Kidney (tissue), 14 donors: ENCODE measurements around the gene HIVEP3. TPM values are rescaled to one million over a fixed set of nuclear protein-coding genes. Genes with fewer than 3 reads are reported as not detected.

Experiments
- DNase-seq, 5 donors: peaks; one replicate each; pipeline ENCODE4 v3.0.0-alpha.2; 2013 to 2020
- FAIRE-seq: peaks from 2 replicates; lab custom pipeline; 2012; peaks lifted over from hg19 to GRCh38; lab: Jason Lieb, UNC
- H3K27ac ChIP-seq, 2 donors: one replicate each; pipeline ENCODE4 v1.7.0; 2013; ENCODE audit warnings: low read depth in 2 of 2, low read length in 2 of 2, inconsistent platforms in 1 of 2
- H3K27me3 ChIP-seq: one replicate; pipeline ENCODE4 v1.7.1; 2013; ENCODE audit warnings: low read length, inconsistent platforms; ENCODE audit not compliant: control insufficient read depth, insufficient read depth
- H3K36me3 ChIP-seq, 3 donors: one replicate each; pipeline versions ENCODE4 v1.7.0 to v1.7.1; 2013; ENCODE audit warnings: low read length in 3 of 3, control low read depth in 1 of 3, inconsistent platforms in 1 of 3; ENCODE audit not compliant: insufficient read depth in 3 of 3, control insufficient read depth in 2 of 3
- H3K4me1 ChIP-seq, 3 donors: one replicate each; pipeline versions ENCODE4 v1.7.0 to v1.7.1; 2013; ENCODE audit warnings: low read length in 3 of 3, inconsistent platforms in 1 of 3, low read depth in 1 of 3; ENCODE audit not compliant: control insufficient read depth in 2 of 3, insufficient read depth in 2 of 3
- H3K4me3 ChIP-seq, 3 donors: one replicate each; pipeline versions ENCODE4 v1.7.0 to v1.8.1; 2013; ENCODE audit warnings: low read length in 3 of 3, control low read depth in 1 of 3, inconsistent platforms in 1 of 3
- H3K9ac ChIP-seq, 3 donors: one replicate each; pipeline versions ENCODE4 v1.7.0 to v1.7.1; 2013; ENCODE audit warnings: low read length in 3 of 3, control low read depth in 1 of 3, inconsistent platforms in 1 of 3
- H3K9me3 ChIP-seq, 3 donors: one replicate each; pipeline versions ENCODE4 v1.7.0 to v1.7.1; 2013; ENCODE audit warnings: low read length in 3 of 3, control low read depth in 1 of 3, inconsistent platforms in 1 of 3; ENCODE audit not compliant: control insufficient read depth in 2 of 3, insufficient read depth in 1 of 3
- intact Hi-C: fragments of 100-400 bp; cut with DNase I; formaldehyde crosslinking; loops from one replicate; pipeline ENCODE4 v1.11.1; 2022
- polyA plus RNA-seq: library from polyadenylated mRNA; stranded (reverse); fragments of 350-450 nt; fragmentation: Illumina TruSeq; extraction: RNeasy Lipid Tissue Mini Kit (QIAGEN cat#74804); gene quantifications from one replicate; pipeline ENCODE4 v1.2.3, GENCODE V29; 2014; ENCODE audit warnings: low read depth, low replicate concordance; ENCODE audit not compliant: insufficient read depth
- total RNA-seq: library from RNA; stranded (reverse); fragmentation: NEBNext Ultra II Directional; extraction: Animal tissue kit (Norgen Biotek cat#: 25700); gene quantifications from one replicate; pipeline ENCODE4 v1.2.1, GENCODE V29; 2021
- TF ChIP-seq, protein P1 (sequence below): IDR thresholded peaks from 3 replicates; pipeline ENCODE4 v1.5.1; 2012; ENCODE audit warnings: mild to moderate bottlenecking, moderate library complexity, borderline replicate concordance; ENCODE audit not compliant: insufficient read depth; ENCODE audit errors: extremely low read depth
- donor health status: control.
- donor health status: control.
- donor health status: control.
- donor health status: control.
- donor health status: control.
- donor health status: DM: yes; HTN: yes; CAD: no.
- donor health status: Normal renal cell carcinoma (clear cell type).

The HIVEP3 gene
- total and polyA plus RNA-seq, 2 donors from 2014 or later, result 3.5 to 11.0 TPM

GRCh38 chr1:41649396-41650027 is 269.2 kb downstream of the HIVEP3 start:
- peaks cover 0 to 3% (median 0%) of the 10 kb centered on the region in 3 donors for H3K4me1 ChIP-seq
- no peak overlapping the region for H3K27ac ChIP-seq
- FAIRE-seq, result no peak
- intact Hi-C loops, result no loop called here
- H3K27me3 ChIP-seq, result no peaks in the 10 kb centered on the region
- DNase-seq, result no peak
- H3K9me3 ChIP-seq, result no peaks in the 10 kb centered on the region
- TF ChIP-seq, protein P1, sequence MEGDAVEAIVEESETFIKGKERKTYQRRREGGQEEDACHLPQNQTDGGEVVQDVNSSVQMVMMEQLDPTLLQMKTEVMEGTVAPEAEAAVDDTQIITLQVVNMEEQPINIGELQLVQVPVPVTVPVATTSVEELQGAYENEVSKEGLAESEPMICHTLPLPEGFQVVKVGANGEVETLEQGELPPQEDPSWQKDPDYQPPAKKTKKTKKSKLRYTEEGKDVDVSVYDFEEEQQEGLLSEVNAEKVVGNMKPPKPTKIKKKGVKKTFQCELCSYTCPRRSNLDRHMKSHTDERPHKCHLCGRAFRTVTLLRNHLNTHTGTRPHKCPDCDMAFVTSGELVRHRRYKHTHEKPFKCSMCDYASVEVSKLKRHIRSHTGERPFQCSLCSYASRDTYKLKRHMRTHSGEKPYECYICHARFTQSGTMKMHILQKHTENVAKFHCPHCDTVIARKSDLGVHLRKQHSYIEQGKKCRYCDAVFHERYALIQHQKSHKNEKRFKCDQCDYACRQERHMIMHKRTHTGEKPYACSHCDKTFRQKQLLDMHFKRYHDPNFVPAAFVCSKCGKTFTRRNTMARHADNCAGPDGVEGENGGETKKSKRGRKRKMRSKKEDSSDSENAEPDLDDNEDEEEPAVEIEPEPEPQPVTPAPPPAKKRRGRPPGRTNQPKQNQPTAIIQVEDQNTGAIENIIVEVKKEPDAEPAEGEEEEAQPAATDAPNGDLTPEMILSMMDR, result no peak
- H3K4me3 ChIP-seq, result no peak overlapping the region
- no peaks in the 10 kb centered on the region for H3K36me3 ChIP-seq
- H3K9ac ChIP-seq, result no peak overlapping the region

GRCh38 chr1:41648844-41649243 is 269.9 kb downstream of the HIVEP3 start:
- TF ChIP-seq, protein P1, result no peak
- FAIRE-seq, result no peak

DNA sequence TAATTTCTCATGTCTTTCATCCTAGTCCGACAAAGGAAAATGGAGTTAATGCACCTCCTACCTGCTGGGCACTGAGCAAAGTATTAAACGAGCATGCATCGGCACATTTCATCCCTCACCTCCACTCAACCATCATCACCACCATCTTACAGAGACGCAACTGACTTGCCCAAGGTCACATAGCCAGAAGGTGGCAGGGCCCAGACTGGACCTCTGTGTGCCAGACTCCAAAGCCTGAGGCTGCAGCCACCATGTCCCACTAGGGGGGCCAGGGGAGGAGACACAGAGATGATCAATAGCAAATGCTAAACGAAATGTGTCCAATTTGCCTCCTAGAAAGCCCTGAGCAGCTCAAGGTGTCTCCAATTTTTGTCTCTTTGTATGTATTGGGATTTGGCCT is 270.5 kb downstream of the HIVEP3 start:
- DNase-seq (no peak), FAIRE-seq (no peak)
- no peak overlapping the region for H3K27ac ChIP-seq
- H3K9me3 ChIP-seq, result no peaks in the 10 kb centered on the region
- TF ChIP-seq, protein P1, result no peak
- intact Hi-C loops, result no loop called here
- H3K9ac ChIP-seq, result no peak overlapping the region
- no peaks in the 10 kb centered on the region for H3K27me3 ChIP-seq
- no peaks in the 10 kb centered on the region for H3K36me3 ChIP-seq
- H3K4me1 ChIP-seq, result peaks cover 0 to 3% (median 0%) of the 10 kb centered on the region in 3 donors
- H3K4me3 ChIP-seq, result no peak overlapping the region

More at GRCh38 chr1:41648844-41649243, 269.9 kb downstream of the HIVEP3 start:
- Histone ChIP-seq H3K27ac (no peak overlapping the region), H3K4me1 (peaks cover 0 to 3% (median 0%) of the 10 kb centered on the region in 3 donors), H3K36me3 (no peaks in the 10 kb centered on the region), H3K27me3 (no peaks in the 10 kb centered on the region), H3K9ac (no peak overlapping the region), H3K9me3 (no peaks in the 10 kb centered on the region), H3K4me3 (no peak overlapping the region)
- no peak for DNase-seq
- intact Hi-C loops, result no loop called here
